NCI-H2029 (cell line): Measurements from ENCODE around the gene RAB3C.

Source experiments
- DNase-seq: peaks from one replicate; lab custom pipeline; 2025; lab: John Stamatoyannopoulos, UW

Gene RAB3C

DNA sequence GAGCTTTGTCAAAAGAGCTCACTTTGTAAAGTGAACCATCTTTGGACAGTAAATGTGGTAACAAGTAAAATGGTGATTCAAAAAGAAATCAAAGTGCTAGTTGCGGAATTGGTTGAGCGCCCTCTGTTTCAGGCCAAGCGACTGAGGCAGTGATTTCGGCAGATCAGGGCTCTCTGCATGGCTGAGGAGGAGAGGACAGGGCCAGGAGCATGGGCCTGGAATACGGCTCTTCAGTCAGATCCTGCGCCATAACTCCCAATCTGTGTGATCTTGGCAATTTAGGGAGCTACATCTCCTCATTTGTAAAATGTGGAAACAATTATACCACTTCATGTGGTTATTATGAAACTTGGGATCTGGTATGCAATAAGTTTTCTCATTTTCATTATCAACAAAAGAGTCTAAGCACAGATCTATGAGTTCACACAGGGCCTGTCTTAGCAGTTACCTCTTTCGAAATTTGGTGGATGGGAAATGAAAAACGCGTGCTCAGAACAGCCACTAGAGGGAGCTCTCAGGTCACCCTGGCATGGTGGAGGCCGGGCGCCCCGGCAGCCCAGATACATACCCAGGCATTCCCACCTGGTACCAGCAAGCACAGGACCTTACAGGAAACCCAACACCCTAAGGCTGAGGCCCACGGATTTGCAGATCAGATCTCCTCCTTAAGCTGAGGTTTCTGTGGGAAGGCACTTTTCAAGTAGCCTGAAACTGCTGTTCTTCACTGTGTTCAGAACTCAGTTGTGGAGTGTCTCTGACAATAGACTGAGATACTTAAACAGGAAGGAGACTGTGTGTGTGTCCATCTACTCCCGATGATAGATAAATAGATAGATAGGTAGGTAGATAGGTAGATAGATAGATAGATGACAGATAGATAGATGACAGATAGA is 303.7 kb downstream of the RAB3C start:
- peak; percentile 16 for DNase-seq

GRCh38 chr5:58887311-58887710 is 304.4 kb downstream of the RAB3C start:
- DNase-seq, result no peak

- no peak for DNase-seq
Observed at GRCh38 chr5:58887721-58888409, 305.0 kb downstream of the RAB3C start.

DNA sequence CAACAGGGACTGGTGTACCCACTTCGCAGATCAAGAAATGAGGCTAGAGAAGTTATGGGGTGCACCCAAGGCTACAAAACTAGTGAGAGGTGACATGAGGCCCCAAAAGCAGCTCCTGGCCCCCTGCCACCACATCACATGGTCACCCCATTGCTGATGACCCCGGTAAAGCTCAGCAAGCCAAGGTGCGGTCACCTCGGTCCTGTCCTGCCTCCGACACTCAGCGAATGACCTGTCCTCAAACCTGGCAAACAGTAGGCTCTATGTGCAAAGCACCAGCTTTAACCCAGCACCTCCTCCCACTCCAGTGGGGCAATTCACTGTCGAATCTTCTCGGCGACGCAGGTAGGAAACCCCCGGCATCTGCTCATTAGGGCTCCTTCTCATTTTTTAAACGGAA is 307.4 kb downstream of the RAB3C start:
- no peak for DNase-seq

DNA sequence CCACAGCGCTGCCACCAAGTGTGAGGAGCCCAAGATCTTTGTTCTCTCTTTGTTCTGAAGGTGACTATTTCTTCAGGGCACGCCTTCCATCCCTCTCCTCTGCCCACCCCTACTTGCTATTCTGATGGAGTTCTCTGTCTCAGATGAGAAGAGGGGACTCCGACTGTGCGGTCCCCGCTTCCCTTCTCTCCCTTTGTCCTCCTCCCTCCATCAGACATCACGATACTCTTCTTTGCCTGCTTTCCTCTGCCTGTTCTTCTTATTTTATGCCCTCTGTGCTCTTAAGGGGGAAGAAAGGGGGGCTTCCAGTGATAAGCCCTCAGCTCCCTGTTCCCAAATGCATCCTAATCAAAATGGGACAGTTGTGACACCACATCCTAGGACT is 307.8 kb downstream of the RAB3C start:
- DNase-seq, result no peak

DNA sequence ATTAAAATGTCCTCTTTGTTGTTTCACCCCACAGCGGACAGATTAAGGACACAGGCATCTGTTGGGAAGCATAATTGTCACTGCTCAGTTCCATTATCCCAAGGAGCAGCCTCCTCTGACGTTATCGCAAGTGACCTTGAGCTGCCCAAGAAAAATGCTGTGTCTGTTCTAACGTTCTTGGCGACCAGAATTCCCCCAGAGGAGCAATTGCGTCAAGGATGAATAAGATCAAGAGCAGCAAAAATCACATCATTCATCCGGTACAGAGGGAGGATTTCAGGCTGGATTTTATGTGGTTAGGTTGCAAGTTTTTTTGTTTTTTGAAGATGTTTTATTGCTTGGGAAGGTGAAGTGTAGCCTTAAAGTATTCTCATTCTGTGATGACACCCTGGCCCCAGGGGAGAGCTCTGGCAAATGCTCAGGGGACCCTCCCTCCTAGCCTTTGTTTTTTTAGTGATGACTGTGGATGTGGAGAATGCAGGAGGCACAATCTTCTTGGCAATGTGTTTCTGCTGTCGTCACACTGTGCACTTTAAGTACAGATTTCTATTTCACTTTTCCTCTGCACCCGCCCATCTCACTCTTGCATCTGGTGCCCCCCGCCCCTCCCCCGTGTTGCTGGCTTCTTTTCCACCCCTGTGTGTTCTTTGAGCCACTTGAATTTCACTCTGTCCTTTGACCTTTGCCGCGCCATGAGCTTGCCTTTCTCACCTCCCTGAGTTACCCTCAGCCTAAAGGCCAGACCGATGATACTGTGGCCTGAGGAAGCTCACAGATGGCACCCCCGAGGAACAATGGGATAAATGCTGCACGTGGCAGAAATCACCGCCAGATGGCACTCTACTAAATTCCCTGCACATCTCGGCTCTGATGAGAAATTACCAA is 308.5 kb downstream of the RAB3C start:
- DNase-seq, result peak; percentile 51

- no peak for DNase-seq
Observed at GRCh38 chr5:58891971-58892343, 309.1 kb downstream of the RAB3C start.

DNA sequence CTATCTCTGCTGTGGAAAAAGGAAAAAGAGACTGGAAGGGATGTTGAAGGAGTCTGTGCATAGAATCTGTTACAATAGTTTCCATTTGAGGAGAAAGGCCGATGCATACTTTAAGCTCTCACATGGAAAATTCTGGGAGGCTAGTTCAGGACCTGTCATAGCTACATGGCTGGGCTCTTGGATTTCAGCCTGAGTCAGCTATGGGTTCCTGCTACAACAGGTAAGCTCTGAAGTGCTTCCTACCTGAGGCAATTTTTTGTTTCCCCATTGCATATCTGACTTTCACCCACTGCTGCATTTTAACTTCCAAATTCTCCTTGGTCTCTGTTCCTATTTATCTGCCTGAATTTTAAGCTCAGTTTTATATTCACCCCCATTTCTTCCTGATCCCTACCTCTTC is 310.7 kb downstream of the RAB3C start:
- DNase-seq, result no peak

DNA sequence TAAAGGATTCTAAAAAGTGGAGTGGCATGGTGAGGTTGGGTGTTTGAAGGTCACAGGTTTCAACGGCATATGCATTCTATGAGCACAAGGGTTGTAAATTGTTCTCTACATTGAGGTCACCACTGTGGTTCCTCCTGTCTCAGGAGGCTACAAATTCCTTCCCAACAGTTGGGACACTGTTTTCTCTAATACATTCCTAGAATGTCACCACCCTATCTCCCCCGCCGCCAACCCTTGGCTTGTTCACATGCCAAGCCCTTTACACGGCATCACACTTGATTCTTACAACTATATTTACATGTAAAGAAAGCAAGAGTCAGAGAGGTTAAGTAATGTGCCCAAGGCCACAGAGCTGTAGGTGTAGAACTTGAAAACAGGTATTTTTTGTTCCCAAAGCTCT is 315.1 kb downstream of the RAB3C start:
- no peak for DNase-seq

GRCh38 chr5:58898538-58898937 is 315.7 kb downstream of the RAB3C start:
- DNase-seq, result no peak

- DNase-seq, result no peak
Observed at GRCh38 chr5:58901271-58901670, 318.4 kb downstream of the RAB3C start.

DNA sequence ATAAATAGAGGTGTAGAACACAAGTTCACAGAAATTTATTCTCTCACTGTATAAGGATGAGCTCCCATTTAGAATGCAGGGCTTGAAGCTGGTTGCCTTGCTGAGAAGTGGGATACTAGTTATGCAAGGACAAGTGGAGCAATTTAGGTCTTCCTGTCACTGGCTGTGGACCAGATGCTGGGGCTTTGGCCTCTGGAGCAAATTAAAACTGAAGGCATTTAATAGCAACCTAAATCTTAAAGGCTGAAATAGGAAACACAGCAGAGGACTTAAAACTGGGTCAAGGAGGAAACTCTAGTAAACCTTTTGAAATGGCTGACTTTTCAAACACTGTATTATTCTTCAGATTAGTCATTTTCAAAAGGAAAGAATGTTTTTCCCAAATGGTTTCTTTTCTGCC is 319.4 kb downstream of the RAB3C start:
- DNase-seq, result no peak

DNA sequence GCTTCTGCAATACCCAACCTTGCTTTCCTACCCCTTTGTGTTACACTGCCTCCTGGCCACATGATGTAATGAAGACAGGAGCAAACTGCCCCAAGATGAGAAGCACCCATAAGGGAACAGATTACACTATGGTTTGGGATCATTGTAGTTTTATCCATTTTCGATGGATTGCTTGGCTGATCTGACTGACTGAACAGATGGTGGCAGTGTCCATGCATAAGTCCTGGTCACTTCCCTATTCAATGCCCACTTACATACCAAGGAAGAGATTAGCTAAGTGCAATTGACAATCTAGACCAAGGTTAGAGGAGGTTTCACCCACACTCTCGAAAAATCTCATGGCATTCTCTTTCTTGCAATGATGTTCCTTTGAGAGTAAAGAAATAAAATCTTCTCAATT is 319.9 kb downstream of the RAB3C start:
- no peak for DNase-seq

DNA sequence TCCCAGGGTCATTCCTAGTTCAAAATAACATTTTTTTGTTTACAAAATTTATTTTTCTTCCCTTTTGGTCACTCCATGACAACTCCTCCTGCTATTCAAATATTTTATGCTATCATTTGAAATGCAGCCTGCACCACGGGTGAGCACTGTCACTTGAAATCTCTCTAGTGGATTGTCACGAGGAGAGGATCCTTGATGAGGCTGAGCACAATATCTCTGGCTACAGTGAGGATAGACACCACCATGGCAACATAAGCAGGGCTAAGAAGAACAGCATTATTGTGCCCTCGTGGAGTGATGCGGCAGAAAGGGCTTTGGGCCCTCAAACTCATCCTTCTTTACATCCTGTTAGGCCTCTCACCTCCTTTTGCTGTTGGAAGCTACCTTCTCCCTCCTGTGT is 321.9 kb downstream of the RAB3C start:
- no peak for DNase-seq

- DNase-seq, result no peak
Observed at GRCh38 chr5:58905944-58906343, 323.1 kb downstream of the RAB3C start.
